Body of pancreas (tissue), 4 donors: ENCODE results near the gene TMEM184A. TPM values are rescaled to one million over a fixed set of nuclear protein-coding genes. Genes with fewer than 3 reads are reported as not detected.
A peak's percentile ranks its signal among the peaks of the same experiment; 100 is the strongest.

ENCODE experiments used
- ATAC-seq: fragments of 150-250 bp; one replicate; pipeline ENCODE4 v1.9.1; 2016
- DNase-seq, 4 donors: peaks; one replicate each; pipeline ENCODE4 v3.0.0-alpha.2; 2019
- H3K27ac ChIP-seq, 4 donors: fragments of 200-600 bp; sonication (generic); 1 replicate in 3 of 4; 2 replicates in 1 of 4; pipeline versions ENCODE4 v1.5.1 to v1.6.1; 2016 to 2019; ENCODE audit warnings: mild to moderate bottlenecking in 1 of 4, mixed read lengths in 1 of 4, moderate library complexity in 1 of 4
- H3K27me3 ChIP-seq, 2 donors: fragments of 200-600 bp; sonication (generic); one replicate each; pipeline ENCODE4 v1.6.0; 2016; ENCODE audit warnings: mild to moderate bottlenecking in 1 of 2
- H3K36me3 ChIP-seq, 2 donors: fragments of 200-600 bp; sonication (generic); replicated peaks in 1 of 2; 2 replicates each; pipeline ENCODE4 v1.5.1; 2016; ENCODE audit warnings: low read depth in 2 of 2; ENCODE audit not compliant: insufficient read depth in 1 of 2
- H3K4me1 ChIP-seq: fragments of 200-600 bp; sonication (generic); one replicate; pipeline ENCODE4 v1.6.0; 2016
- H3K4me3 ChIP-seq, 2 donors: fragments of 200-600 bp; sonication (generic); 1 replicate in 1 of 2; 2 replicates in 1 of 2; pipeline ENCODE4 v1.5.1; 2016 to 2019
- H3K9me3 ChIP-seq, 3 donors: fragments of 200-600 bp; sonication (generic); 1 replicate in 2 of 3; 2 replicates in 1 of 3; pipeline ENCODE4 v1.5.1; 2016
- POLR2A ChIP-seq, 3 donors: fragments of 450-650 bp; IDR thresholded peaks; one replicate each; pipeline ENCODE4 v1.6.1; 2016; ENCODE audit warnings: antibody characterized with exemption in 3 of 3, mild to moderate bottlenecking in 2 of 3
- whole genome bisulfite sequencing, 2 donors: methylation state at CpG; one replicate each; pipeline ENCODE4 v1.1.5; 2017; 5-methylcytosine and 5-hydroxymethylcytosine counted together
- intact Hi-C: fragments of 100-400 bp; cut with DNase I; formaldehyde crosslinking; loops from one replicate; pipeline ENCODE4 v1.15.1; 2023
- total RNA-seq, 2 donors: library from RNA; depleted of rRNA; stranded (reverse); fragments of >200 nt; gene quantifications; one replicate each; pipeline ENCODE4 v1.1.0, GENCODE V29; 2016
- TF ChIP-seq, protein P1 (sequence below), 7 experiments: fragments of 450-650 bp in 4 of 7; fragments of 200-600 bp in 3 of 7; sonication (generic) in 3 of 7; IDR thresholded peaks; one replicate each; pipeline ENCODE4 v1.5.1; 2016 to 2019; ENCODE audit warnings: antibody characterized with exemption in 7 of 7

TMEM184A gene
- total RNA-seq, 2 donors from 2014 or later = 21.0 to 65.3 TPM

DNA sequence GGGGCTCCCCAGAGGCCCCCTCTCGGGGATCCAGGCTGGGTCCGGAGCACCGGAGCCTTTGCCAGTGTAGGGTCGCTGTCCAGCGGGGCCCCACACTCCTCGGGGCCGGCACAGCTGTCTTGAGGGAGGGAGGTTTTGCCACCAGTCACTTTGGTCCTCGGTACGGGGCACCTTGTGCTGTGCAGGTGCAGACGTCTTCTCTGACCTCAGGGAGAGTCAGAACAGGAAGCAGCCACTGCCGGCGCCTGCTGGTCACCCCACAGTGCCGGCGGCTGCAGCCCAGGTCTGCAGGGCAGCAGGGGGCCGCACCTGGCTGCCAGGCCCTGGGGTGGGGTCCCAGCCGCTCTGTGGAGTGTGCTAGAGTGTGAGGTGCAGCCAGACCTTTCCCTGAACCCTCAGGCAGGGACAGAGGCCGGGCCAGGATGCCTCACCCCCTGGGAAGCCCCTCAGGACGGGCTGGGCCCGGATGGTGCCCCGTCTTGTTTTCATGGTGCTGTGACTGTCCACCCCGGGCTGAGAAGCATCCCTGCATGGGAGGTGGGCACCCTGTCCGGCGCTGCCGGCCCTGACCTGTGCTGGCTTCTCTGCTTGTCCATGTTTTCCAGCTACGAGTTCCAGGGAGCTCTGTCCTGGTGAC lies 17.3 kb downstream of the TMEM184A start:
- intact Hi-C loops = no loop called here
- 64 to 95% methylated on average over 4 to 24 of the region's 25 CpGs for WGBS, 2 donors
- TF ChIP-seq POLR2A (IDR thresholded peaks at IDR 0.05) = no peak
- TF ChIP-seq, protein P1, sequence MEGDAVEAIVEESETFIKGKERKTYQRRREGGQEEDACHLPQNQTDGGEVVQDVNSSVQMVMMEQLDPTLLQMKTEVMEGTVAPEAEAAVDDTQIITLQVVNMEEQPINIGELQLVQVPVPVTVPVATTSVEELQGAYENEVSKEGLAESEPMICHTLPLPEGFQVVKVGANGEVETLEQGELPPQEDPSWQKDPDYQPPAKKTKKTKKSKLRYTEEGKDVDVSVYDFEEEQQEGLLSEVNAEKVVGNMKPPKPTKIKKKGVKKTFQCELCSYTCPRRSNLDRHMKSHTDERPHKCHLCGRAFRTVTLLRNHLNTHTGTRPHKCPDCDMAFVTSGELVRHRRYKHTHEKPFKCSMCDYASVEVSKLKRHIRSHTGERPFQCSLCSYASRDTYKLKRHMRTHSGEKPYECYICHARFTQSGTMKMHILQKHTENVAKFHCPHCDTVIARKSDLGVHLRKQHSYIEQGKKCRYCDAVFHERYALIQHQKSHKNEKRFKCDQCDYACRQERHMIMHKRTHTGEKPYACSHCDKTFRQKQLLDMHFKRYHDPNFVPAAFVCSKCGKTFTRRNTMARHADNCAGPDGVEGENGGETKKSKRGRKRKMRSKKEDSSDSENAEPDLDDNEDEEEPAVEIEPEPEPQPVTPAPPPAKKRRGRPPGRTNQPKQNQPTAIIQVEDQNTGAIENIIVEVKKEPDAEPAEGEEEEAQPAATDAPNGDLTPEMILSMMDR (IDR thresholded peaks at IDR 0.05) = no peak

DNA sequence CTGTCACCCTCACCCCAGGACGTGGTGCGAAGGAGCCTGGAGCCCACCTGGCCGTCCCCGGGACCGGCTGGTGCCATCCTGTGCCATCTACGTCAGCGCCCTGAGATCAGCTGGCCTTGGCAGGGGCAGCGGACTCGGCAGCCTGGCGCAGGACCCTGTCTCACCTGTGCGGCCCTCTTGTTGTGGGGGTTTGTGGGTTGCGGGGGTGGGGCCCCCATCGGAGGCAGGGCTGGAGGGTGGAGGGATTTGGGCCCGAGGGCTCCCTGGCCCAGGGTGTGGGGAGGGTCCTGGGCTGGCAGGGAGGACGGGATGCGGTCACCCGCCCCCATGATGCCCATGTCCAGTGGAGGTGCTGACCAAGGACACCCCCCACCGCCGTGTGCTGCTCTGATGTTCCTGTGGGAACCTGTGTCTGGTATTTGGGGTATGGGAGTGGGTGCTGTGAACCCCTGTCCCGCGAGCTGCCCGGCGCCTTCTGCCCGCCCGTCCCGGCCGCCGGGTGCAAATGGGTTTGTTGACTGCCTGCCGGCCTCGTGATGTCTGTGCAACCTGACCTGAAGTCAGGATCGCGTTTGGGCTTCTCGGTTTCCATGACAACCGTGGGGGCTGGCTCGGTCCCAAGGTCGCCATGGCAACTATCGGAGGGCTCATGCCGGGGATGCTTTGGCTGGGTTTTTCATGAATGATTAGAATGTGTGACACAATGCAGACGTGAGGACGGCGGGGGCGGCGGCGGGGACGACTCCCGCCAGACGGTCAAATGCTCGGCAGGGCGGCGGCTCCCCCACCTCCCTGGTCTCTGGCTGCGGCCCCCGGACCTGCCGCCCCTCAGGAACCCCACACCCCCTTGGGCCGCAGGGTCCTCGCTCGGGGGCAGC lies 18.2 kb downstream of the TMEM184A start:
- H3K27me3 ChIP-seq = no peaks in the 10 kb centered on the region
- intact Hi-C loops = no loop called here
- no peaks in the 10 kb centered on the region for H3K9me3 ChIP-seq
- H3K4me1 ChIP-seq = peaks cover 68% of the 10 kb centered on the region
- peaks cover 16 to 17% of the 10 kb centered on the region in 2 donors for H3K36me3 ChIP-seq
- TF ChIP-seq POLR2A (IDR thresholded peaks at IDR 0.05) = peak; percentile 5 to 56 (median 30)
- TF ChIP-seq, protein P1 (IDR thresholded peaks at IDR 0.05) = peak in 2 of 7 experiments; percentile 0 to 7
- H3K27ac ChIP-seq = peak overlapping the region; percentile 97 to 100 (median 98)
- 29 to 65% methylated on average over 6 to 56 of the region's 56 CpGs for WGBS, 2 donors
- ATAC-seq (peak; percentile 47), DNase-seq (peak; percentile 92 to 95 (median 94))
- H3K4me3 ChIP-seq = no peak overlapping the region

More for the DNA sequence above, 17.3 kb downstream of the TMEM184A start:
- ATAC-seq = no peak
- H3K27me3 ChIP-seq = no peaks in the 10 kb centered on the region
- no peak overlapping the region for H3K4me3 ChIP-seq
- H3K9me3 ChIP-seq = no peaks in the 10 kb centered on the region
- H3K4me1 ChIP-seq = peaks cover 60% of the 10 kb centered on the region
- peak overlapping the region; percentile 97 to 100 (median 98) for H3K27ac ChIP-seq
- DNase-seq = peak in 1 of 4 donors; percentile 38
- peaks cover 16 to 17% of the 10 kb centered on the region in 2 donors for H3K36me3 ChIP-seq

DNA sequence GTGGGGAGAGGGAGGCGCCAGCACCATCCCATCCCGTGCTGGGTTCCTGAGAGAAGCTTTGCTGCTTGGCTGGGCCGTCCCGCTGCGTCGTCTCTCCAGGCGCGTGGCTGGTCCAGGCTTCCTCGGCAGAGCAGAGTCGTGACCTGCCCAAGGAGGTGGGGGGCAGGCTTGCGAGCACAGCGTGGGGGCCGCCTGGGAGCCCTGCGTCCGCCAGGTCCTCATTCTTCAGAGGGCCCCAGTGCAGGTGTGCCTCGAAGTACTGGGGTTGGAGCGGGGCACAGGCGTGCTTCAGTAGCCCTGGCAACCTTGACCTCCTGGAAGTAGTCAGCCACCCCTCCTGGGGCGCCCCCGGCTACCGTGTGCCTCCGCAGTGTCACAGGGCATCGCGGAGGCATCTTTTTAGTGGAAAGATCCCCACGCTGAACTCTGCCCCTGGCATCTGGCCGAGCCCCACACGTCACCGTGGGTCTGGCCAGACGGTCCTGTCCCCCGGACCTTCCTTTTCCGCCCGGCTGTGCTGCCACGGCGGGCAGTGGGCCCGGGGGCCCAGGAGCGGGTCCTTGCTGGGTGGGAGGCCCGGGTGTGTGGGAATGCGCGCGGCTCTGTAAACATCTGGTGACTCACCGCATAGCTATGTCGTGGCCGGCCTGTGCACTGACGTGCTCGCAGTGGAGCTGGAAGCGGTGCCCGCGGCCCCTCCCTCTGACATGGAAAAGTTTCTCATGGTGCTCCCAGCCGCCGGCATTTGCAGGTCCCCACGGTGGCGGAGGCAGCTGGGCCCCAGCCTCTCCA lies 19.1 kb downstream of the TMEM184A start:
- Histone ChIP-seq H3K4me3 (no peak overlapping the region), H3K36me3 (peaks cover 16 to 17% of the 10 kb centered on the region in 2 donors), H3K4me1 (peaks cover 75% of the 10 kb centered on the region), H3K9me3 (no peaks in the 10 kb centered on the region), H3K27ac (peak overlapping the region; percentile 97 to 100 (median 98)), H3K27me3 (no peaks in the 10 kb centered on the region)
- 12 to 23% methylated on average over 7 to 51 of the region's 52 CpGs for WGBS, 2 donors
- DNase-seq = peak; percentile 96 to 99 (median 98)
- intact Hi-C loops = no loop called here
- TF ChIP-seq, protein P1 (IDR thresholded peaks at IDR 0.05) = no peak
- peak; percentile 85 to 90 (median 85) for TF ChIP-seq POLR2A (IDR thresholded peaks at IDR 0.05)
- peak; percentile 82 for ATAC-seq

DNA sequence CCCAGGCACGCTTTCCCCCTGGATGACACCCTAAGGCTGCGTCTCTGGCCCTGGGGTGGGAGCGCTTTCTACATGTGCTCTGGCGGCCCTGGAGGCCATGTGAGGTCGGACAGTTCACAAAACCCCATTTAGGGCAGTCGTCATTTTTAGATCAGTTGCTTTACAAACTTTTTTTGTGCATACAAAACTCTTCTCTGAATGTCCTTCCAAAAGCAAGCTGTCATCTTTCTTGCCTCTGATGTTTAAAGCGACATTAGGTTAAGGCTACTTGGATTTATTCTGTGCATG lies 19.6 kb downstream of the TMEM184A start:
- peaks cover 79% of the 10 kb centered on the region for H3K4me1 ChIP-seq
- peaks cover 16 to 17% of the 10 kb centered on the region in 2 donors for H3K36me3 ChIP-seq
- DNase-seq = no peak
- intact Hi-C loops = no loop called here
- H3K4me3 ChIP-seq = no peak overlapping the region
- H3K27ac ChIP-seq = peak overlapping the region; percentile 97 to 100 (median 98)
- no peaks in the 10 kb centered on the region for H3K27me3 ChIP-seq
- WGBS, 2 donors = 60 to 78% methylated on average over 4 to 7 of the region's 7 CpGs
- TF ChIP-seq, protein P1 (IDR thresholded peaks at IDR 0.05) = no peak
- TF ChIP-seq POLR2A (IDR thresholded peaks at IDR 0.05) = no peak
- H3K9me3 ChIP-seq = no peaks in the 10 kb centered on the region
- no peak for ATAC-seq
